Liver (tissue), 3 donors: Measurements from ENCODE around the gene DIO3.

ENCODE experiments used
- EGR1 ChIP-seq, 2 donors: IDR thresholded peaks; 2 replicates each; pipeline ENCODE4 v1.6.1; 2016 to 2018; ENCODE audit warnings: antibody characterized with exemption in 2 of 2, low read depth in 2 of 2
- GABPA ChIP-seq, 2 donors: IDR thresholded peaks in 1 of 2; conservative IDR thresholded peaks in 1 of 2; 2 replicates each; pipeline ENCODE4 v1.6.1; 2016; ENCODE audit warnings: antibody characterized with exemption in 2 of 2, mild to moderate bottlenecking in 1 of 2, moderate library complexity in 1 of 2
- JUND ChIP-seq, 2 donors: IDR thresholded peaks; 2 replicates each; pipeline ENCODE4 v1.6.1; 2016; ENCODE audit warnings: antibody characterized with exemption in 2 of 2
- RAD21 ChIP-seq, 2 donors: IDR thresholded peaks; 2 replicates each; pipeline ENCODE4 v1.6.1; 2016; ENCODE audit warnings: antibody characterized with exemption in 2 of 2, mild to moderate bottlenecking in 2 of 2
- SP1 ChIP-seq: IDR thresholded peaks from 2 replicates; pipeline ENCODE4 v1.6.1; 2018; ENCODE audit warnings: antibody characterized with exemption, mild to moderate bottlenecking
- TAF1 ChIP-seq: conservative IDR thresholded peaks from 2 replicates; pipeline ENCODE4 v1.6.1; 2016; ENCODE audit warnings: antibody characterized with exemption, mild to moderate bottlenecking
- YY1 ChIP-seq: IDR thresholded peaks from 2 replicates; pipeline ENCODE4 v1.6.1; 2016; ENCODE audit warnings: antibody characterized with exemption, mild to moderate bottlenecking
- TF ChIP-seq, protein P1 (sequence below): fragments of 150-350 bp; IDR thresholded peaks from 2 replicates; pipeline ENCODE4 v1.5.1; 2017; ENCODE audit warnings: improper control_type of control experiment, low read depth, low read length; ENCODE audit not compliant: missing input control
- TF ChIP-seq, protein P2 (sequence below): IDR thresholded peaks from 2 replicates; pipeline ENCODE4 v1.6.1; 2016; ENCODE audit warnings: antibody characterized with exemption
- donor health status: healthy.
- donor health status: healthy.

DNA sequence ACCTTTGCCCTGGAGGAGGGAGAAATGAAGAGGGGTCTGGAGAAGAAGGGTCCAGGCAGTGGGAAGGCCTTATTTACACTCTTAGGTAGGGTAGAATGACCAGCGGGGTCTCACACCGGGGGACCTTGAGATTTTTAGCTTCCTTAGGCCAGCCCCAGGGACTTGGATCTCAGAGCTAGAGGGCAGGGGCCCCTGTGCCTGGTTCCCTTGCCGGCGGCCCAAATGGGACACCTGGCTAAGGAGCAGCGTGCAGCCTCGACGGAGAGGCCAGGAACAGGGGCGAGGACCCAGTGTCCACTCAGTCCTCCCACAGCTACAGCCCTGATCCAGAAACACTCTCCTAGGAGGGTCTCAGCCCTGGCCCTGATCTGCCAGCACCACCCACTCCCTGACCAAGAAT is 41.8 kb downstream of the DIO3 start:
- no peak for TF ChIP-seq RAD21 (IDR thresholded peaks at IDR 0.05)
- TF ChIP-seq, protein P1, sequence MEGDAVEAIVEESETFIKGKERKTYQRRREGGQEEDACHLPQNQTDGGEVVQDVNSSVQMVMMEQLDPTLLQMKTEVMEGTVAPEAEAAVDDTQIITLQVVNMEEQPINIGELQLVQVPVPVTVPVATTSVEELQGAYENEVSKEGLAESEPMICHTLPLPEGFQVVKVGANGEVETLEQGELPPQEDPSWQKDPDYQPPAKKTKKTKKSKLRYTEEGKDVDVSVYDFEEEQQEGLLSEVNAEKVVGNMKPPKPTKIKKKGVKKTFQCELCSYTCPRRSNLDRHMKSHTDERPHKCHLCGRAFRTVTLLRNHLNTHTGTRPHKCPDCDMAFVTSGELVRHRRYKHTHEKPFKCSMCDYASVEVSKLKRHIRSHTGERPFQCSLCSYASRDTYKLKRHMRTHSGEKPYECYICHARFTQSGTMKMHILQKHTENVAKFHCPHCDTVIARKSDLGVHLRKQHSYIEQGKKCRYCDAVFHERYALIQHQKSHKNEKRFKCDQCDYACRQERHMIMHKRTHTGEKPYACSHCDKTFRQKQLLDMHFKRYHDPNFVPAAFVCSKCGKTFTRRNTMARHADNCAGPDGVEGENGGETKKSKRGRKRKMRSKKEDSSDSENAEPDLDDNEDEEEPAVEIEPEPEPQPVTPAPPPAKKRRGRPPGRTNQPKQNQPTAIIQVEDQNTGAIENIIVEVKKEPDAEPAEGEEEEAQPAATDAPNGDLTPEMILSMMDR, result no peak
- TF ChIP-seq JUND (IDR thresholded peaks at IDR 0.05), result no peak
- TF ChIP-seq, protein P2, sequence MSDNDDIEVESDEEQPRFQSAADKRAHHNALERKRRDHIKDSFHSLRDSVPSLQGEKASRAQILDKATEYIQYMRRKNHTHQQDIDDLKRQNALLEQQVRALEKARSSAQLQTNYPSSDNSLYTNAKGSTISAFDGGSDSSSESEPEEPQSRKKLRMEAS, result no peak
- TF ChIP-seq SP1, result no peak
- TF ChIP-seq GABPA (IDR thresholded peaks at IDR 0.05 in 1 of 2, conservative IDR thresholded peaks at IDR 0.05 in 1 of 2), result no peak
- TF ChIP-seq EGR1 (IDR thresholded peaks at IDR 0.05; ENCODE audit: low read depth in 2 of 2), result no peak
- no peak for TF ChIP-seq YY1
- no peak for TF ChIP-seq TAF1
